ENCODE measurements around the gene FLCN.

DNA sequence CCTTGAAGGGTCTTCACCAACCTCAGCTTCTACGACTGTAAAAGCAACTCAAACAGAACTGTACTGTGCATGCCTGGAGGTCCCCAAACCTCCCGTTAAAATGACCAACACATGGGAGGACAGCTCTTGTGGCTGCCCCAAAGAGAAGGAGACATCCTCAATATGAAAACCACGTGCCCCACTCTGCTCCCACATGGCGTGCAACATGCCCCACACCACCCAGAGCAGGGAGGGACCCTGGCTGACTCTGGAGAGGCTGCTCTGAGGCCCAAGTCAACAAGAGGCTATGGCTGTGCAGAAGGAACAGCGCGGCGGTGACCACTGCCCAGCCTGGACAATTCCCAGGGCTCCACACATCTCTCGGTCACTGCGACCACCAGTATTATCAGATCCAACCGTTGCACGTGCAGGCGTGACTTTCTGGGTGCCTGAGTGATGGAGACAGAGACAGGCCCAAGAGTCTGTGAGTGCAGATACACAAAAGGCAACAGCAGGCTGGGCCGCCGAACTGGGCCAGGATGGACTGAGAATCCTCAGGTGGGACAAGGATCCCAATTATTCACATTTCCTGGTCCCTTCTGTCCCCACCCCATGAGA is 32.2 kb downstream of the FLCN start:
- TF ChIP-seq, protein P1, sequence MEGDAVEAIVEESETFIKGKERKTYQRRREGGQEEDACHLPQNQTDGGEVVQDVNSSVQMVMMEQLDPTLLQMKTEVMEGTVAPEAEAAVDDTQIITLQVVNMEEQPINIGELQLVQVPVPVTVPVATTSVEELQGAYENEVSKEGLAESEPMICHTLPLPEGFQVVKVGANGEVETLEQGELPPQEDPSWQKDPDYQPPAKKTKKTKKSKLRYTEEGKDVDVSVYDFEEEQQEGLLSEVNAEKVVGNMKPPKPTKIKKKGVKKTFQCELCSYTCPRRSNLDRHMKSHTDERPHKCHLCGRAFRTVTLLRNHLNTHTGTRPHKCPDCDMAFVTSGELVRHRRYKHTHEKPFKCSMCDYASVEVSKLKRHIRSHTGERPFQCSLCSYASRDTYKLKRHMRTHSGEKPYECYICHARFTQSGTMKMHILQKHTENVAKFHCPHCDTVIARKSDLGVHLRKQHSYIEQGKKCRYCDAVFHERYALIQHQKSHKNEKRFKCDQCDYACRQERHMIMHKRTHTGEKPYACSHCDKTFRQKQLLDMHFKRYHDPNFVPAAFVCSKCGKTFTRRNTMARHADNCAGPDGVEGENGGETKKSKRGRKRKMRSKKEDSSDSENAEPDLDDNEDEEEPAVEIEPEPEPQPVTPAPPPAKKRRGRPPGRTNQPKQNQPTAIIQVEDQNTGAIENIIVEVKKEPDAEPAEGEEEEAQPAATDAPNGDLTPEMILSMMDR (IDR thresholded peaks at IDR 0.05) = no peak
- TF ChIP-seq POLR2A (IDR thresholded peaks at IDR 0.05) = no peak
- TF ChIP-seq POLR2AphosphoS5 (IDR thresholded peaks at IDR 0.05) = peak; percentile 2

Data from prostate gland (tissue), 2 donors.